Measurements from ENCODE around the gene IRF1.

IRF1 gene

DNA sequence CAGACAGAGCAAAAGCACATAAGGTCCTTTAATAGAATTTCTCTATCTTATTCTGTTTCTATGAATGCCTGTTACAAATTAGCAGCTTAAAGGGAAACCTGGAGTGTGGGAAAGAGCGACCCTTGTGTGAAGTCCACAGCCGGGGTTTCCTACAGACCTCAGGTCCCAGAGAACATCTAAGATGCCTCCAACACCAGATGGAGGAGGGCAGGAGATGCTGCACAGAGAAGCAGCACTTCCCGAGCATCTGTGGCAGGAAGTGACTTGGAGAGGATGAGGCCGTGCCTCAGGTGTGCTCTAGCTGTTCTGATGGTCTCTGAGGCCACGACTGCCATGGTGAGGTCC lies 26.8 kb downstream of the IRF1 start:
- Histone ChIP-seq H3K18ac (ENCODE audit: low read length) (no peak overlapping the region), H3K27me3 (ENCODE audit: insufficient read depth, low read length) (no peaks in the 10 kb centered on the region), H4K8ac (ENCODE audit: low read depth, low read length) (no peak overlapping the region), H3K4ac (ENCODE audit: low read depth, low read length) (no peak overlapping the region), H4K91ac (ENCODE audit: low read depth, low read length) (no peak overlapping the region), H3K36me3 (ENCODE audit: control insufficient read depth in 1 of 2, insufficient read depth in 2 of 2, low read length in 2 of 2) (no peaks in the 10 kb centered on the region), H2AFZ (ENCODE audit: insufficient read depth, low read length, poor library complexity) (no peak overlapping the region), H3K4me2 (ENCODE audit: low read length) (no peak overlapping the region), H2BK12ac (ENCODE audit: low read length) (no peak overlapping the region), H2AK5ac (ENCODE audit: low read length) (no peak overlapping the region), H4K12ac (ENCODE audit: low read depth, low read length) (no peak overlapping the region), H3K79me1 (ENCODE audit: low read length) (peaks cover 6% of the 10 kb centered on the region), H2BK120ac (ENCODE audit: insufficient read depth, low read length, poor library complexity) (no peak overlapping the region), H2BK5ac (ENCODE audit: low read depth, low read length, poor library complexity) (no peak overlapping the region), H3K4me3 (ENCODE audit: low read depth, low read length) (no peak overlapping the region), H3K9ac (ENCODE audit: low read length) (no peak overlapping the region), H3K14ac (ENCODE audit: low read length) (no peak overlapping the region), H3K9me3 (ENCODE audit: insufficient read depth, low read depth, low read length) (peaks cover 2% of the 10 kb centered on the region), H3K4me1 (ENCODE audit: control insufficient read depth in 1 of 2, insufficient read depth in 2 of 2, low read length in 2 of 2) (peaks cover 31% of the 10 kb centered on the region in 2 experiments), H3K27ac (ENCODE audit: low read depth, low read length) (no peak overlapping the region), H3K23ac (ENCODE audit: low read length) (no peak overlapping the region), H3K79me2 (ENCODE audit: control insufficient read depth, insufficient read depth, low read length, poor library complexity) (no peaks in the 10 kb centered on the region)
- WGBS (ENCODE audit: extremely low coverage, insufficient coverage, insufficient read length), result no CpG with 5 or more reads among the region's 5 CpGs
- no peak for DNase-seq

- no peak overlapping the region for H3K4me2 ChIP-seq (ENCODE audit: low read length)
- no peak for DNase-seq
- H2BK5ac ChIP-seq (ENCODE audit: low read depth, low read length, poor library complexity), result no peak overlapping the region
- H4K91ac ChIP-seq (ENCODE audit: low read depth, low read length), result no peak overlapping the region
- no peak overlapping the region for H3K23ac ChIP-seq (ENCODE audit: low read length)
- no peaks in the 10 kb centered on the region for H3K36me3 ChIP-seq (ENCODE audit: control insufficient read depth in 1 of 2, insufficient read depth in 2 of 2, low read length in 2 of 2)
- H3K79me2 ChIP-seq (ENCODE audit: control insufficient read depth, insufficient read depth, low read length, poor library complexity), result no peaks in the 10 kb centered on the region
- no peak overlapping the region for H3K27ac ChIP-seq (ENCODE audit: low read depth, low read length)
- no peak overlapping the region for H4K8ac ChIP-seq (ENCODE audit: low read depth, low read length)
- no peak overlapping the region for H3K14ac ChIP-seq (ENCODE audit: low read length)
- no peak overlapping the region for H2AFZ ChIP-seq (ENCODE audit: insufficient read depth, low read length, poor library complexity)
- no peak overlapping the region for H4K12ac ChIP-seq (ENCODE audit: low read depth, low read length)
- no peak overlapping the region for H3K9ac ChIP-seq (ENCODE audit: low read length)
- H3K4me3 ChIP-seq (ENCODE audit: low read depth, low read length), result no peak overlapping the region
- peaks cover 31% of the 10 kb centered on the region in 2 experiments for H3K4me1 ChIP-seq (ENCODE audit: control insufficient read depth in 1 of 2, insufficient read depth in 2 of 2, low read length in 2 of 2)
- H3K27me3 ChIP-seq (ENCODE audit: insufficient read depth, low read length), result no peaks in the 10 kb centered on the region
- peaks cover 6% of the 10 kb centered on the region for H3K79me1 ChIP-seq (ENCODE audit: low read length)
- H2BK120ac ChIP-seq (ENCODE audit: insufficient read depth, low read length, poor library complexity), result no peak overlapping the region
- H3K4ac ChIP-seq (ENCODE audit: low read depth, low read length), result no peak overlapping the region
- no peak overlapping the region for H2BK12ac ChIP-seq (ENCODE audit: low read length)
- H3K9me3 ChIP-seq (ENCODE audit: insufficient read depth, low read depth, low read length), result peaks cover 2% of the 10 kb centered on the region
- no CpG with 5 or more reads among the region's 10 CpGs for WGBS (ENCODE audit: extremely low coverage, insufficient coverage, insufficient read length)
- H2AK5ac ChIP-seq (ENCODE audit: low read length), result no peak overlapping the region
- H3K18ac ChIP-seq (ENCODE audit: low read length), result no peak overlapping the region
These were observed 27.5 kb downstream of the IRF1 start for GRCh38 chr5:132462856-132463745.

DNA sequence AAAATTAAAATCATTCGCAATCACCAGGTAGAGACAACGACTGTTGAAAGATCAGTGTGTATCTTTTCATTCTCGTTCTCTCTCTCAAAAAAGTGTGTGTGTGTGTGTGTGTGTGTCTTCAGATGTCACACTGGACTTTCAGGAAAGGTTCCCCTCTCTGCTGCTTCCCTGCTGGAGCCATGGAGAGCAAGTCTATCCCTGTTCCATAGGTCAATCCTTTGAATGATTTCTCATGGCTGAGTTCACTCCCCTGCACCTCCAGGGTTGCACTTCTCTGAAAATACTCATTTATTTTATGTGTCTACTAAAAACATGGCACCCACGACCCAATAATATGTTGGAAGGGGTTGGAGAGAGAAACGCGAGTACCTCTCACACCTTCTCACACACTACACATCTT lies 28.2 kb downstream of the IRF1 start:
- Histone ChIP-seq H3K18ac (ENCODE audit: low read length) (no peak overlapping the region), H3K9ac (ENCODE audit: low read length) (no peak overlapping the region)

DNA sequence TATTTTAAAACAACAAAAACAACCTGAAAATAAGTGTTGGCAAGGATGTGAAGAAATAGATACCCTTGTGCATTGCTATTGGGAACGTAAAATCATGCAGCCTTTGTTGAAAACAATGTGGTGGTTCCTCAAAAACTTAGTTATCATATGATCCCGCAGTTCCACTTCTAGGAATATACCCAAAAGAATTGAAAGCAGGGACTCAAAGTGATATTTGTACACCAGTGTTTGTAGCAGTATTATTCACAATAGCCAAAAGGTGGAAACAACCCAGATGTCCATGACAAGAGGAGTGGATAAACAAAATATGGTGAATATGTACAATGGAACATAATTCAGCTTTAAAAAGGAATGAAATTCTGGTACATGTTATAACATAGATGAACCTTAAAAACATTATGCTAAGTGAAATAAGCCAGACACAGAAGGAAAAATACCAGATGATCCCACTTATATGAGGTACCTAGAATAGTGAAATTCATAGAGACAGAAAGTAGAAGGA lies 29.0 kb downstream of the IRF1 start:
- no peak overlapping the region for H3K14ac ChIP-seq (ENCODE audit: low read length)
- H3K18ac ChIP-seq (ENCODE audit: low read length), result no peak overlapping the region
- DNase-seq, result no peak
- no peak overlapping the region for H2AK5ac ChIP-seq (ENCODE audit: low read length)
- H2BK120ac ChIP-seq (ENCODE audit: insufficient read depth, low read length, poor library complexity), result no peak overlapping the region
- H2BK5ac ChIP-seq (ENCODE audit: low read depth, low read length, poor library complexity), result no peak overlapping the region
- no peak overlapping the region for H3K4me2 ChIP-seq (ENCODE audit: low read length)
- H3K4me1 ChIP-seq (ENCODE audit: control insufficient read depth in 1 of 2, insufficient read depth in 2 of 2, low read length in 2 of 2), result peaks cover 21 to 25% of the 10 kb centered on the region in 2 experiments
- no peak overlapping the region for H4K91ac ChIP-seq (ENCODE audit: low read depth, low read length)
- no peaks in the 10 kb centered on the region for H3K79me2 ChIP-seq (ENCODE audit: control insufficient read depth, insufficient read depth, low read length, poor library complexity)
- no peak overlapping the region for H2BK12ac ChIP-seq (ENCODE audit: low read length)
- H3K23ac ChIP-seq (ENCODE audit: low read length), result no peak overlapping the region
- no peak overlapping the region for H3K9ac ChIP-seq (ENCODE audit: low read length)
- no peak overlapping the region for H3K4ac ChIP-seq (ENCODE audit: low read depth, low read length)
- H3K36me3 ChIP-seq (ENCODE audit: control insufficient read depth in 1 of 2, insufficient read depth in 2 of 2, low read length in 2 of 2), result no peaks in the 10 kb centered on the region
- H4K8ac ChIP-seq (ENCODE audit: low read depth, low read length), result no peak overlapping the region
- H3K27ac ChIP-seq (ENCODE audit: low read depth, low read length), result no peak overlapping the region
- no peaks in the 10 kb centered on the region for H3K27me3 ChIP-seq (ENCODE audit: insufficient read depth, low read length)
- no peak overlapping the region for H4K12ac ChIP-seq (ENCODE audit: low read depth, low read length)
- no peak overlapping the region for H2AFZ ChIP-seq (ENCODE audit: insufficient read depth, low read length, poor library complexity)
- H3K79me1 ChIP-seq (ENCODE audit: low read length), result peaks cover 6% of the 10 kb centered on the region
- WGBS (ENCODE audit: extremely low coverage, insufficient coverage, insufficient read length), result no CpG with 5 or more reads among the region's 2 CpGs
- no peak overlapping the region for H3K4me3 ChIP-seq (ENCODE audit: low read depth, low read length)
- H3K9me3 ChIP-seq (ENCODE audit: insufficient read depth, low read depth, low read length), result no peaks in the 10 kb centered on the region

More for the DNA sequence above, 28.2 kb downstream of the IRF1 start:
- H3K4me2 ChIP-seq (ENCODE audit: low read length), result no peak overlapping the region
- H2BK12ac ChIP-seq (ENCODE audit: low read length), result no peak overlapping the region
- no peak overlapping the region for H4K91ac ChIP-seq (ENCODE audit: low read depth, low read length)
- no peak overlapping the region for H3K4me3 ChIP-seq (ENCODE audit: low read depth, low read length)
- H3K9me3 ChIP-seq (ENCODE audit: insufficient read depth, low read depth, low read length), result peaks cover 2% of the 10 kb centered on the region
- H3K14ac ChIP-seq (ENCODE audit: low read length), result no peak overlapping the region
- no peaks in the 10 kb centered on the region for H3K27me3 ChIP-seq (ENCODE audit: insufficient read depth, low read length)
- no peak for DNase-seq
- H3K79me1 ChIP-seq (ENCODE audit: low read length), result peaks cover 6% of the 10 kb centered on the region
- H2AFZ ChIP-seq (ENCODE audit: insufficient read depth, low read length, poor library complexity), result no peak overlapping the region
- H2AK5ac ChIP-seq (ENCODE audit: low read length), result no peak overlapping the region
- H3K23ac ChIP-seq (ENCODE audit: low read length), result no peak overlapping the region
- no peaks in the 10 kb centered on the region for H3K79me2 ChIP-seq (ENCODE audit: control insufficient read depth, insufficient read depth, low read length, poor library complexity)
- H4K8ac ChIP-seq (ENCODE audit: low read depth, low read length), result no peak overlapping the region
- no peak overlapping the region for H4K12ac ChIP-seq (ENCODE audit: low read depth, low read length)
- H3K27ac ChIP-seq (ENCODE audit: low read depth, low read length), result no peak overlapping the region
- H3K4me1 ChIP-seq (ENCODE audit: control insufficient read depth in 1 of 2, insufficient read depth in 2 of 2, low read length in 2 of 2), result peaks cover 26% of the 10 kb centered on the region in 2 experiments
- WGBS (ENCODE audit: extremely low coverage, insufficient coverage, insufficient read length), result no CpG with 5 or more reads among the region's 6 CpGs
- H3K4ac ChIP-seq (ENCODE audit: low read depth, low read length), result no peak overlapping the region
- no peak overlapping the region for H2BK120ac ChIP-seq (ENCODE audit: insufficient read depth, low read length, poor library complexity)
- no peak overlapping the region for H2BK5ac ChIP-seq (ENCODE audit: low read depth, low read length, poor library complexity)
- H3K36me3 ChIP-seq (ENCODE audit: control insufficient read depth in 1 of 2, insufficient read depth in 2 of 2, low read length in 2 of 2), result no peaks in the 10 kb centered on the region
